ENCODE data around the gene LRCH1. TPM values are rescaled to one million over a fixed set of nuclear protein-coding genes. Genes with fewer than 3 reads are reported as not detected.

The LRCH1 gene
- total and polyA plus RNA-seq, 2 experiments from 2014 or later, result 3.9 to 9.2 TPM

GRCh38 chr13:46672338-46673090 is 119.5 kb downstream of the LRCH1 start:
- Histone ChIP-seq H3K4me2 (no peak overlapping the region), H3K4me3 (no peak overlapping the region), H3K9me2 (ENCODE audit: insufficient read depth) (no peaks in the 10 kb centered on the region; the same call in 1 of the 2 replicates), H3K27ac (ENCODE audit: low read depth) (no peak overlapping the region), H3K4me1 (ENCODE audit: insufficient read depth) (peaks cover 5% of the 10 kb centered on the region), H3K27me3 (ENCODE audit: insufficient read depth) (no peaks in the 10 kb centered on the region), H3K79me2 (replicated peaks; ENCODE audit: insufficient read depth) (peaks cover 12% of the 10 kb centered on the region), H3F3A (replicated peaks; ENCODE audit: low read depth) (no peaks in the 10 kb centered on the region), H4K20me1 (replicated peaks; ENCODE audit: insufficient read depth) (no peaks in the 10 kb centered on the region), H2AFZ (no peak overlapping the region), H3K36me3 (ENCODE audit: insufficient read depth) (no peaks in the 10 kb centered on the region)
- Mint-ChIP-seq H3K27ac (no peak overlapping the region), H3K4me3 (no peak overlapping the region), H3K36me3 (ENCODE audit: low read depth) (peaks cover 7% of the 10 kb centered on the region; the same call in 1 of the 3 replicates), H3K9me3 (no peaks in the 10 kb centered on the region), H3K4me1 (peaks cover 13% of the 10 kb centered on the region), H3K27me3 (ENCODE audit: insufficient read depth, low read depth, poor library complexity) (no peaks in the 10 kb centered on the region)
- TF ChIP-seq REST (IDR thresholded peaks at IDR 0.05; ENCODE audit: unreplicated experiment), result no peak
- TF ChIP-seq EZH2phosphoT487 (IDR thresholded peaks at IDR 0.05; ENCODE audit: unreplicated experiment), result no peak
- TF ChIP-seq ZNF462 (CRISPR knock-in tag; IDR thresholded peaks at IDR 0.05), result no peak
- no peak for TF ChIP-seq ZNF114 (CRISPR knock-in tag; IDR thresholded peaks at IDR 0.05)
- TF ChIP-seq CTCF (conservative IDR thresholded peaks at IDR 0.05; ENCODE audit: low read depth in 2 of 2), result no peak
- TF ChIP-seq CREB1 (CRISPR knock-in tag; IDR thresholded peaks at IDR 0.05; ENCODE audit: low read depth), result no peak
- TF ChIP-seq STAT1 (IDR thresholded peaks at IDR 0.05; ENCODE audit: unreplicated experiment), result no peak
- TF ChIP-seq EZH2 (IDR thresholded peaks at IDR 0.05; ENCODE audit: low read depth, unreplicated experiment), result no peak
- TF ChIP-seq ETS1 (IDR thresholded peaks at IDR 0.05), result no peak
- no peak for TF ChIP-seq ZNF331 (CRISPR knock-in tag; IDR thresholded peaks at IDR 0.05; ENCODE audit: low read depth)
- TF ChIP-seq JUNB (IDR thresholded peaks at IDR 0.05; ENCODE audit: unreplicated experiment), result no peak
- TF ChIP-seq NANOG (IDR thresholded peaks at IDR 0.05; ENCODE audit: borderline replicate concordance), result no peak
- TF ChIP-seq POLR2AphosphoS5 (IDR thresholded peaks at IDR 0.05; ENCODE audit: low read depth), result no peak
- DNase-seq (ENCODE audit: low spot score), result no peak
- ATAC-seq, result no peak
